ENCODE results near the gene GTF2H4.

GRCh38 chr6:30882204-30882758 is 25.7 kb upstream of the GTF2H4 start:
- TF ChIP-seq, protein P1, sequence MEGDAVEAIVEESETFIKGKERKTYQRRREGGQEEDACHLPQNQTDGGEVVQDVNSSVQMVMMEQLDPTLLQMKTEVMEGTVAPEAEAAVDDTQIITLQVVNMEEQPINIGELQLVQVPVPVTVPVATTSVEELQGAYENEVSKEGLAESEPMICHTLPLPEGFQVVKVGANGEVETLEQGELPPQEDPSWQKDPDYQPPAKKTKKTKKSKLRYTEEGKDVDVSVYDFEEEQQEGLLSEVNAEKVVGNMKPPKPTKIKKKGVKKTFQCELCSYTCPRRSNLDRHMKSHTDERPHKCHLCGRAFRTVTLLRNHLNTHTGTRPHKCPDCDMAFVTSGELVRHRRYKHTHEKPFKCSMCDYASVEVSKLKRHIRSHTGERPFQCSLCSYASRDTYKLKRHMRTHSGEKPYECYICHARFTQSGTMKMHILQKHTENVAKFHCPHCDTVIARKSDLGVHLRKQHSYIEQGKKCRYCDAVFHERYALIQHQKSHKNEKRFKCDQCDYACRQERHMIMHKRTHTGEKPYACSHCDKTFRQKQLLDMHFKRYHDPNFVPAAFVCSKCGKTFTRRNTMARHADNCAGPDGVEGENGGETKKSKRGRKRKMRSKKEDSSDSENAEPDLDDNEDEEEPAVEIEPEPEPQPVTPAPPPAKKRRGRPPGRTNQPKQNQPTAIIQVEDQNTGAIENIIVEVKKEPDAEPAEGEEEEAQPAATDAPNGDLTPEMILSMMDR (IDR thresholded peaks at IDR 0.05): no peak
- no peak for TF ChIP-seq POLR2AphosphoS5 (IDR thresholded peaks at IDR 0.05)

Data from gastroesophageal sphincter (tissue), 3 donors.